Islet of Langerhans (tissue), 1 donor: ENCODE data around the gene PLA2G4C.
A peak's percentile ranks its signal among the peaks of the same experiment; 100 is the strongest.

Experiments used
- FAIRE-seq: peaks from one replicate; lab custom pipeline; 2011; peaks lifted over from hg19 to GRCh38; lab: Jason Lieb, UNC

PLA2G4C gene

GRCh38 chr19:48110350-48110966, at the start of gene PLA2G4C:
PLA2G4C (minus strand) TSS chr19:48110817; CDS start chr19:48106529, 4,288 bp downstream.
- peak; percentile 90 for FAIRE-seq

GRCh38 chr19:48158210-48158790, 47.7 kb upstream of the PLA2G4C start:
- no peak for FAIRE-seq

GRCh38 chr19:48154003-48154402, 43.4 kb upstream of the PLA2G4C start:
- no peak for FAIRE-seq

GRCh38 chr19:48152551-48152950, 41.9 kb upstream of the PLA2G4C start:
- peak; percentile 90 for FAIRE-seq

GRCh38 chr19:48149430-48149829, 38.8 kb upstream of the PLA2G4C start:
- FAIRE-seq: no peak

GRCh38 chr19:48148576-48148975, 38.0 kb upstream of the PLA2G4C start:
- FAIRE-seq: no peak

- no peak for FAIRE-seq
Measured at GRCh38 chr19:48147597-48148175, 37.1 kb upstream of the PLA2G4C start.

- FAIRE-seq: no peak
Measured at GRCh38 chr19:48139053-48139452, 28.4 kb upstream of the PLA2G4C start.

GRCh38 chr19:48137411-48137810, 26.8 kb upstream of the PLA2G4C start:
- FAIRE-seq: no peak

GRCh38 chr19:48136547-48136946, 25.9 kb upstream of the PLA2G4C start:
- FAIRE-seq: no peak

- no peak for FAIRE-seq
Measured at GRCh38 chr19:48135411-48135810, 24.8 kb upstream of the PLA2G4C start.

- FAIRE-seq: no peak
Measured at GRCh38 chr19:48133094-48133493, 22.5 kb upstream of the PLA2G4C start.

GRCh38 chr19:48127561-48127960, 16.9 kb upstream of the PLA2G4C start:
- FAIRE-seq: no peak

GRCh38 chr19:48123907-48124651, 13.5 kb upstream of the PLA2G4C start:
- FAIRE-seq: no peak

GRCh38 chr19:48122421-48122820, 11.8 kb upstream of the PLA2G4C start:
- FAIRE-seq: no peak

GRCh38 chr19:48121909-48122371, 11.3 kb upstream of the PLA2G4C start:
- no peak for FAIRE-seq

- no peak for FAIRE-seq
Measured at GRCh38 chr19:48121066-48121465, 10.4 kb upstream of the PLA2G4C start.

- FAIRE-seq: no peak
Measured at GRCh38 chr19:48120505-48120904, 9.9 kb upstream of the PLA2G4C start.

- no peak for FAIRE-seq
Measured at GRCh38 chr19:48118131-48118517, 7.5 kb upstream of the PLA2G4C start.

GRCh38 chr19:48117515-48118130, 7.0 kb upstream of the PLA2G4C start:
- FAIRE-seq: no peak

- FAIRE-seq: no peak
Measured at GRCh38 chr19:48113190-48113917, 2.7 kb upstream of the PLA2G4C start.

- no peak for FAIRE-seq
Measured at GRCh38 chr19:48111280-48111679, 663 bp upstream of the PLA2G4C start.
